NCI-H82 treated with DMSO at 0.1 percent for 48 hours (cell line): ENCODE measurements around the gene PCDHGB6.
"Not testable (repeated sequence)": the region's sequence is repeated elsewhere in the genome, so short reads cannot be mapped to it uniquely, and the experiment has no call there.

Experiments used
- DNase-seq: peaks from one replicate; lab custom pipeline; 2025; ENCODE audit not compliant: unreplicated experiment; lab: John Stamatoyannopoulos, UW

PCDHGB6 gene

GRCh38 chr5:141407790-141408505 lies at the start of gene PCDHGB6:
Gene PCDHGB6, plus strand, starts transcription at chr5:141408021. Its CDS starts 182 bp downstream, at chr5:141408203.
- not testable (repeated sequence) for DNase-seq

GRCh38 chr5:141359790-141360426 lies 47.9 kb upstream of the PCDHGB6 start, which contains the start of gene PCDHGB2:
Gene PCDHGB2, plus strand, starts transcription at chr5:141359994. Its CDS starts 142 bp downstream, at chr5:141360136.
- no peak for DNase-seq

DNA sequence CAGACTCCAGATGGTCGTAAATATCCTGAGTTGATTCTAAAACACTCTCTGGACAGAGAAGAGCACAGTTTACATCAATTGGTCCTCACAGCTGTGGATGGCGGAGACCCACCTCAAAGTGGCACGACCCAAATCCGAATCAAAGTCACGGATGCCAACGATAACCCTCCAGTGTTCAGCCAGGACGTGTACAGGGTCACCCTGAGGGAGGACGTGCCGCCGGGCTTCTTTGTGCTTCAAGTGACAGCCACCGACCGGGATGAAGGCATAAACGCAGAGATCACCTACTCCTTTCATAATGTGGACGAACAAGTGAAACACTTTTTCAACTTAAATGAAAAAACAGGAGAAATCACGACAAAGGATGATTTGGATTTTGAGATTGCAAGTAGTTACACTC lies 47.1 kb upstream of the PCDHGB6 start:
- no peak for DNase-seq

DNA sequence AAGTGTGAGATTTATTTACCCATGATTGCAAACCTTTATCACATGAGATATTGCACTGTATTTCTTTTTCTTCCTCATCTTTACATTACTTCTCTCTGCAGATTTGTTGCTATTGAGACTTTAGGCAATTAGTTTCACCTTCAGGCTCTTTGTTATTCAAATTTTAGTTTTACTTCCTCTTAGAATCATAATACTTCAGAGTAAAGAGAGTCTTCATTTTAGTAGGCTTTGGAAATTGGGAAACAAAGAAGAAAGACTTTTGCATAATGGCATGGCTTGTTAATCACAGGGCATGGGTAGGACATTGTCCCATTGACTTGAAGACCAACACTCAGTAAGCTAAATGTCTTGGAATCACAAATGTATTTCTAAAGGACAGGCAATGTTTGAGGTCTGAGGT lies 45.1 kb upstream of the PCDHGB6 start:
- DNase-seq = no peak

GRCh38 chr5:141363952-141364660 lies 43.7 kb upstream of the PCDHGB6 start, which contains the start of gene PCDHGA5:
Gene PCDHGA5, plus strand, starts transcription at chr5:141364162. Its CDS starts 169 bp downstream, at chr5:141364331.
- DNase-seq = no peak

DNA sequence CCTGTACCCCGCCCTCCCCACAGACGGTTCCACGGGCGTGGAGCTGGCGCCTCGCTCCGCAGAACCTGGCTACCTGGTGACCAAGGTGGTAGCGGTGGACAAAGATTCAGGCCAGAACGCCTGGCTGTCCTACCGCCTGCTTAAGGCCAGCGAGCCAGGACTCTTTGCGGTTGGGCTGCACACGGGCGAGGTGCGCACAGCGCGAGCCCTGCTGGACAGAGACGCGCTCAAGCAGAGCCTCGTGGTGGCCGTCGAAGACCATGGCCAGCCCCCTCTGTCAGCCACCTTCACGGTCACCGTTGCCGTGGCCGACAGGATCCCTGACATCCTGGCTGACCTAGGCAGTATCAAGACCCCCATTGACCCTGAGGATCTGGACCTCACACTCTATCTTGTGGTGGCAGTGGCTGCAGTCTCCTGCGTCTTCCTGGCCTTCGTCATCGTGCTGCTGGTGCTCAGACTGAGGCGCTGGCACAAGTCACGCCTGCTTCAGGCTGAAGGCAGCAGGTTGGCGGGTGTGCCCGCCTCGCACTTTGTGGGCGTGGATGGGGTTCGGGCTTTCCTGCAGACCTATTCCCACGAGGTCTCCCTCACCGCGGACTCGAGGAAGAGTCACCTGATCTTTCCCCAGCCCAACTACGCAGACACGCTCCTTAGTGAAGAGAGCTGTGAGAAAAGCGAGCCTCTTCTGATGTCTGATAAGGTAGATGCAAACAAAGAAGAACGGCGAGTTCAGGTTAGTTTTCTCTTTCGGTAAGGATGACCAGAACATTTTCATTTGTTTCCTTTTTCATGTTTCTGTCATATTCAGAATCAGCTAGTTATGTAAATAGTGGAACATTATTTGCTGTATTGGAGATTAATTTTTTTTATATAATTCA lies 41.6 kb upstream of the PCDHGB6 start:
- no peak for DNase-seq

GRCh38 chr5:141369994-141370848 lies 37.6 kb upstream of the PCDHGB6 start, which contains the start of gene PCDHGB3:
Gene PCDHGB3, plus strand, starts transcription at chr5:141370242. Its CDS starts 153 bp downstream, at chr5:141370395.
- no peak for DNase-seq

- no peak for DNase-seq
Observed at GRCh38 chr5:141371572-141372475, 36.0 kb upstream of the PCDHGB6 start.

GRCh38 chr5:141373673-141374317 lies 34.0 kb upstream of the PCDHGB6 start, which contains the start of gene PCDHGA6:
Gene PCDHGA6, plus strand, starts transcription at chr5:141373891. Its CDS starts 193 bp downstream, at chr5:141374084.
- DNase-seq = no peak

DNA sequence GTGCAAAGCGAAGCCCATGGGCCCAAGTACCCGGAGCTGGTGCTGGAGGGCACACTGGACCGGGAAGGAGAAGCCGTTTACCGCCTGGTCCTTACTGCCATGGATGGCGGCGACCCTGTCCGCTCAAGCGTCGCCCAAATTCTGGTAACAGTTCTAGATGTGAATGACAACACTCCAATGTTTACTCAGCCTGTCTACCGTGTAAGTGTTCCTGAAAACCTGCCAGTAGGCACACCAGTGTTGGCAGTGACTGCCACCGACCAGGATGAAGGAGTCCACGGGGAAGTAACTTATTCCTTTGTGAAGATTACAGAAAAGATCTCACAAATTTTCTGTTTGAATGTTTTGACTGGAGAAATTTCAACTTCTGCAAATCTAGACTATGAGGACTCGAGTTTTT lies 33.2 kb upstream of the PCDHGB6 start:
- DNase-seq = no peak

- not testable (repeated sequence) for DNase-seq
Observed at GRCh38 chr5:141375444-141376155, 32.2 kb upstream of the PCDHGB6 start.

GRCh38 chr5:141382469-141383294 lies 25.1 kb upstream of the PCDHGB6 start, which contains the start of gene PCDHGA7:
Gene PCDHGA7, plus strand, starts transcription at chr5:141382742. Its CDS starts 158 bp downstream, at chr5:141382900.
- no peak for DNase-seq

DNA sequence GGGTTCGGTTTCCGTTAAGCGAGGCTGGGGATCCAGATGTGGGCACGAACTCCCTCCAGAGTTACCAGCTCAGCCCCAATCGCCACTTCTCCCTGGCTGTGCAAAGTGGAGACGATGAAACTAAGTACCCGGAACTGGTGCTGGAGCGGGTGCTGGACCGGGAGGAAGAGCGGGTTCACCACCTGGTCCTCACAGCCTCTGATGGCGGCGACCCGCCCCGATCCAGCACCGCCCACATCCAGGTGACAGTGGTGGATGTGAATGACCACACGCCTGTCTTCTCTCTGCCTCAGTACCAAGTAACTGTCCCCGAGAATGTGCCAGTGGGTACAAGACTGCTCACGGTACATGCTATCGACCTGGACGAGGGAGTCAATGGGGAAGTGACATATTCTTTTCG lies 24.5 kb upstream of the PCDHGB6 start:
- DNase-seq = no peak

DNA sequence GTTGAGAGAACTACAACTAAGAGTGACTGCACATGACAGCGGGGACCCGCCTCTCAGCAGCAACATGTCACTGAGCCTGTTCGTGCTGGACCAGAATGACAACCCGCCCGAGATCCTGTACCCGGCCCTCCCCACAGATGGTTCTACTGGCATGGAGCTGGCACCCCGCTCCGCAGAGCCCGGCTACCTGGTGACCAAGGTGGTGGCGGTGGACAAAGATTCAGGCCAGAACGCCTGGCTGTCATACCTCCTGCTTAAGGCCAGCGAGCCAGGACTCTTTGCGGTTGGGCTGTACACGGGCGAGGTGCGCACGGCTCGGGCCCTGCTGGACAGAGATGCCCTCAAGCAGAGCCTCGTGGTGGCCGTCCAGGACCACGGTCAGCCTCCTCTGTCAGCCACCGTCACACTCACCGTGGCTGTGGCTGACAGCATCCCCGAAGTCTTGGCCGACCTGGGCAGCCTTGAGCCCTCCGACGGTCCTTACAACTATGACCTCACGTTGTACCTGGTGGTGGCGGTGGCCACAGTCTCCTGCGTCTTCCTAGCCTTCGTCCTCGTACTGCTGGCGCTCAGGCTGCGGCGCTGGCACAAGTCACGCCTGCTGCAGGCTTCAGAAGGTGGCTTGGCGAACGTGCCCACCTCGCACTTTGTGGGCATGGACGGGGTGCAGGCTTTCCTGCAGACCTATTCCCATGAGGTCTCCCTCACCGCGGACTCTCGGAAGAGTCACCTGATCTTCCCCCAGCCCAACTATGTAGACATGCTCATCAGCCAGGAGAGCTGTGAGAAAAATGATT lies 23.2 kb upstream of the PCDHGB6 start:
- DNase-seq = no peak

DNA sequence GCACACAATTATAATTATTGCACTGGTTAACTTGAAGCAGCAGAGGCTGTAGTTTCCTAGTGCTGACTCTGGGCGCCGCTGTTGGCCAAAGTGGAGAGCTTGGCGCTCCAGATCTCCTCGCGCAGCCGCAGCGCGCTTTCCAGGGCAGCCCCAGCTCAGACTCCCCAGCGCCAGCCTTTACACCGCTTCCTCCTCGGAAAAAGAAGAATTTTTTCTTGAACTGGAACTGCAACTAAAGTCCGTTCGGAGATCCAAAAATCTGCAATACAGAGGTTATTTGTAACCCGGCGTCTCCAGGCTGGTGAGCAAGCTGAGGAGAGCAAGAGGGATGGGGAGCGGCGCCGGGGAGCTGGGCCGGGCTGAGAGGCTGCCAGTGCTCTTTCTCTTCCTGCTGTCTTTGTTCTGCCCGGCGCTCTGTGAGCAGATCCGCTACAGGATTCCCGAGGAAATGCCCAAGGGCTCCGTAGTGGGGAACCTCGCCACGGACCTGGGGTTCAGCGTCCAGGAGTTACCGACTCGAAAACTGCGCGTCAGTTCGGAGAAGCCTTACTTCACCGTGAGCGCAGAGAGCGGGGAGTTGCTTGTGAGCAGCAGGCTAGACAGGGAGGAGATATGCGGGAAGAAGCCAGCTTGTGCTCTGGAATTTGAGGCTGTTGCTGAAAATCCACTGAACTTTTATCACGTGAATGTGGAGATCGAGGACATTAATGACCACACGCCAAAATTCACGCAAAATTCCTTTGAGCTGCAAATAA lies 20.1 kb upstream of the PCDHGB6 start, which contains the start of gene PCDHGB4:
PCDHGB4 (plus strand) TSS at position 142 of the 755 bp plus-strand sequence; CDS start at position 329, 187 bp downstream.
- not testable (repeated sequence) for DNase-seq
